GM18505 (cell line): ENCODE results near the gene MRPL18.
"Not testable (repeated sequence)": the region's sequence is repeated elsewhere in the genome, so short reads cannot be mapped to it uniquely, and the experiment has no call there.

Experiments
- ATAC-seq: cut with Tn5 transposase; IDR thresholded peaks from one replicate; pipeline ENCODE4 v1.9.1; 2021; ENCODE audit not compliant: unreplicated experiment
- POLR2A ChIP-seq: IDR thresholded peaks from 4 replicates; pipeline ENCODE4 v1.6.1; 2011; ENCODE audit warnings: borderline replicate concordance; ENCODE audit not compliant: insufficient read depth, insufficient read length; ENCODE audit errors: extremely low read depth

MRPL18 gene

DNA sequence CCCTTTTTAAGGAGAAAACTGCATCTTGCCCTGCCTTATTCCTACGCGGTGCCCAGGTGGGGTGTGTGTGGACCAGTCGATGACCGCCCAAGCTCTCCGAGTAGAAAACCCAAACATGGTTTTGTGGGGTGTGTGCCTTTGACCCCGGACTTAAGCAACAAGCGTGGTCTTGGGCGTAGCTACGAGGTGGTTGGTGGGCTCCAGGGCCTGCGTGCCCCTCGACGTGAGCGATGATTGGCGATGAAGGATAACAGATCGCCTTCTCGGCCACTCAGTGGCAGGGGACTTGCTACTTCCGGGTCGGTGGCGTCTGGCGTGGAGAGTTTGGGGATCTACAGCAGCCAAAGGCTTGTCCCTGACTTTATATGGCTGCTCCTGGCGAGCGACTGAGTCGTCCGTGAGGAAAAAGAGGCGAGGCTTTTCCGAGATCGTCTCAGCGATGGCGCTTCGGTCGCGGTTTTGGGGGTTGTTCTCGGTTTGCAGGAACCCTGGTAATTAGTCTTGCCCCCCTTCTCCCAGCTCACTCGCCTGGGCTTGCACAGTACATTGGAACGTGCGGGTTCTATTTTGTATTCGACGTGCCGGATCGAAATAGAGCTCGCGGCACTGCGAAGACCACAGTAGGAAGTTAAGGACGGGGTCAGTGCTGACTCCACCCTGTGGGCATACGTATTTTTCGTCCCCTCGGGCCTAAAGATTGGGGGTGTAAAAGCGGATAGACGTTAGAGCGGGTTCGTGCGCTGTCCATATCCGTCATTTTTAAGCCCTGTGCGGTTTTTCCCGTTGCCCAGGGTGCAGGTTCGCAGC, at the start of gene MRPL18:
TSS of gene MRPL18 (plus strand) at position 319 of the 807 bp plus-strand sequence. CDS start at position 440, 121 bp downstream.
- peak; percentile 79 for ATAC-seq

GRCh38 chr6:159742165-159742564, 48.1 kb upstream of the MRPL18 start:
- TF ChIP-seq POLR2A, result no peak
- no peak for ATAC-seq

More for the DNA sequence above, at the start of gene MRPL18:
- TF ChIP-seq POLR2A, result peak; percentile 74

DNA sequence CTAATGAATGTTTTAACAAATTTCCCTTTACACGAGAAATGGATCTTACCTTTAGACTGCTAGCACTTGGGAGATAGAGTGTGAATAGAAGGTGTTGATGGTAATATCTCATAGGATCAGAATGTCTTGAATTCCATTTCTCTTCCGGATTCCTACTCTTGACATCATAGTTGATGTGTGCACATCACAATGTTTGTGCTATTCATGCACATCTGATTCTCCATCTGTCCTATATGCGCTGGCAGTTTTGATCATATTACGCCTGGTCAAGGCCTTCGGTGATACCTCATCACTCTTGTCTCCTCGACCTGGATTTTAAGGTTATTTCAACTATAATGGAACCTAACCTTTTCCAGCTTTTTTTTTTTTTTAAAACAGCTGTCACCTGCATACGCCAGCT, 45.2 kb upstream of the MRPL18 start:
- no peak for TF ChIP-seq POLR2A
- no peak for ATAC-seq

- TF ChIP-seq POLR2A, result no peak
- no peak for ATAC-seq
Measured at GRCh38 chr6:159746759-159747158, 43.5 kb upstream of the MRPL18 start.

- not testable (repeated sequence) for ATAC-seq
Measured at GRCh38 chr6:159748127-159748526, 42.1 kb upstream of the MRPL18 start.

DNA sequence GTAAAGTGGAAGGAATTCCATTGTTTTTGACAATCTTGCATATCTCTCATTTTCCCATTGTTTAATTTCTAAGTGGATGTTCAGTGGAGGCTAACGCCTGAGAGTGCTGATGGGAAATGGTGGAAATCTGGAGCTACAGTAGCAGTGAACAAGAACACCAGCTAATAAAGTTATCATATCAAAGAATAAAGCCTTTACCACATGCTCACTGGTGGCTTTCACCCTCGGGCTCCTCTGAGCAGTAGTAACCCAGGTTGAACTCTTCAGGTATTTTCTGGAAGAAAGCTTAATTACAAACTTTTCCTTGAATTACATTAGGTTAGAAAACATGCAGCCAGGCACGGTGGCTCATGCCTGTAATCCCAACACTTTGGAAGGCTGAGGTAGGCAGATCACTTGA, 38.8 kb upstream of the MRPL18 start:
- TF ChIP-seq POLR2A, result no peak
- no peak for ATAC-seq

GRCh38 chr6:159753081-159753872, 37.0 kb upstream of the MRPL18 start:
- no peak for ATAC-seq
- no peak for TF ChIP-seq POLR2A

DNA sequence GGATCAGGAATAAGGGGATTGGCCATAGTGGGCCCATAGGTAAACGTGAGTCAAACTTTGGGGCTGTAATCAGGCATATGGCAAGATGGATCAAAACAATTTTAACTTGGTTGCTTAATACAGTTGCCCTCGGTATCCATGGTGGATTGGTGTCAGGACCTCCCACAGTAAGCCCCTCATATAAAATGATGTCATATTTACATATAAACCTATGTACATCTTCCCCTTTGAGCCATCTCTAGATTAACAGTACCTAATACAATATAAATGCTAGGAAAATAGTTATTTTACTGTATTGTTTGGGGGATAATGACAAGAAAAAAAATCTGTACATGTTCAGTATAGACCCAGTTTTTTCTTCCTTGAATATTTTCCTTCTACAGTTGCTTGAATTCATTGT, 35.9 kb upstream of the MRPL18 start:
- no peak for ATAC-seq
- TF ChIP-seq POLR2A, result no peak

- no peak for ATAC-seq
- no peak for TF ChIP-seq POLR2A
Measured at GRCh38 chr6:159754959-159755914, 35.0 kb upstream of the MRPL18 start.

DNA sequence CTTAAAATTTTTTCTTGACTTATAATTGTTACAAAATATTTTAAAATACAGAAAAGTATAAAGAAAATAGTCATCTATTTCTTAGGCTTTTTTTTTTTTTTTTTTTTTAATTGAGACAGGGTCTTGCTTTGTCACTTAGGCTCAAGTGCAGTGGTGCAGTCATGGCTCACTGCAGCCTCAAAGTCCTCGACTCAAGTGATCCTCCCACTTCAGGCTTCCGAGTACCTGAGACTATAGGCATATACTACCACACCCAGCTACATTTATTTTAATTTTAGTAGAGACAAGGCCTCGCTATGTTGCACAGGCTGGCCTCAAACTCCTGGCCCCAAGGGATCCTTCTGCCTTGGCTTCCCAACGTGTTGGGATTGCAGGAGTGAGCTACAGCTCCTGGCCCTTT, 33.8 kb upstream of the MRPL18 start:
- TF ChIP-seq POLR2A, result no peak
- ATAC-seq, result no peak

DNA sequence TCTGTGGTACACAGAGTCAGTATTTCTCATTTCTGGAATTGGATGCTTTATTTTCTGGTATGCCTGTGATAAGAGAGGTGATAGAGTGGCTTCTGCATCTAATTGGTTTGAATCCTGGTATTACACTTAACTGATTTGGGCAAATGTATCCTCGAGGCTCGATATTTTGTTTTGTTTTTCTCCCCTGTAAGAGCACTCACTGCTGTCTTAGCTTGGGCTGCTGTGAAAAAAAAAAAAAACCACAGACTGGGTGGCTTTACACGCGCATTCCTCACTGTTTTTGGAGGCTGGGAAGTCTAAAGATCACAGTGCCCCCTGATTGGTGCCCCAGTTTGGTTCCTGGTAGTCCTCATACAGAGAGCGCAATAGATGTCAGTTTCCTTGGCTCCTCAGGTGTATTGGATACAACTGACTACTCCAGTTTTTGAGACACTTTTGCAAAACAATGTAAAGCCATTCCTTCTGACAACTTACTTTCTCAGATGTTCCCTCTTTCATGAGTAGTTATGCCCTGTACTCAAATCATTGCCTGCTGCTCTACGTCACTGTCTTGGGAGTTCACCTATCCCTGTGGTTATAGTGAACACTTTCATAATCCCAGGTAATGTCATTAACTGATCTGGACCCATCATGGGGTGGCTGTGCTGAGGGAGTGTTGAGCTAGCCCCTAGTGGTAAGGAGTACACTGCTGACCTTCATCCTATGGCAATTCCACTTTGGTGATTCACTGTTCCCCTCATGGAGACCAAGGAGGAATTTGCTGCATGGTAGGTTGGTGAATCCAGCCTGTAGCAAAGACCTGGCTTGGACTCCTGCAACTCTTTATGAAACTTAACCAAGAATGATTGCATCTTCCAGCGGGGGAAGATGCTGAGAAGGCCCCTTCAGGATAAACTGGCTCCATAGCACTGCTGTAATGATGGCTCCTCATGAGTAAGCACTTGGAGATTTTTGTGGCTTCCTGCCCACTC, 32.0 kb upstream of the MRPL18 start:
- no peak for TF ChIP-seq POLR2A
- ATAC-seq, result no peak

- no peak for TF ChIP-seq POLR2A
- ATAC-seq, result no peak
Measured at GRCh38 chr6:159759645-159760044, 30.6 kb upstream of the MRPL18 start.

- ATAC-seq, result no peak
- TF ChIP-seq POLR2A, result no peak
Measured at GRCh38 chr6:159760602-159761057, 29.6 kb upstream of the MRPL18 start.
